ENCODE measurements around the gene OR4D6.
"Not testable (repeated sequence)": the region's sequence is repeated elsewhere in the genome, so short reads cannot be mapped to it uniquely, and the experiment has no call there.

The OR4D6 gene

GRCh38 chr11:59456661-59457060 lies at the start of gene OR4D6:
TSS of gene OR4D6 (plus strand) at chr11:59456961. CDS start at chr11:59456961, 0 bp downstream.
- no peak for DNase-seq (ENCODE audit: low read depth)

- no peak for DNase-seq (ENCODE audit: low read depth)
Observed at GRCh38 chr11:59413646-59414045, 43.1 kb upstream of the OR4D6 start.

GRCh38 chr11:59415111-59415510 lies 41.6 kb upstream of the OR4D6 start:
- DNase-seq (ENCODE audit: low read depth): no peak

- DNase-seq (ENCODE audit: low read depth): no peak
Observed at GRCh38 chr11:59416613-59417012, 40.1 kb upstream of the OR4D6 start.

- no peak for DNase-seq (ENCODE audit: low read depth)
Observed at GRCh38 chr11:59417023-59417422, 39.7 kb upstream of the OR4D6 start.

- DNase-seq (ENCODE audit: low read depth): no peak
Observed at GRCh38 chr11:59418156-59418555, 38.6 kb upstream of the OR4D6 start.

GRCh38 chr11:59423835-59424234 lies 32.9 kb upstream of the OR4D6 start:
- DNase-seq (ENCODE audit: low read depth): no peak

- DNase-seq (ENCODE audit: low read depth): no peak
Observed at GRCh38 chr11:59425131-59425530, 31.6 kb upstream of the OR4D6 start.

- no peak for DNase-seq (ENCODE audit: low read depth)
Observed at GRCh38 chr11:59426361-59427067, 30.2 kb upstream of the OR4D6 start, which contains the start of gene OR5A2. TSS of gene OR5A2 (minus strand) at chr11:59426413. CDS start at chr11:59422953, 3,460 bp downstream.

- DNase-seq (ENCODE audit: low read depth): no peak
Observed at GRCh38 chr11:59427068-59427382, 29.7 kb upstream of the OR4D6 start.

- no peak for DNase-seq (ENCODE audit: low read depth)
Observed at GRCh38 chr11:59429924-59430516, 26.7 kb upstream of the OR4D6 start.

- DNase-seq (ENCODE audit: low read depth): no peak
Observed at GRCh38 chr11:59436169-59436568, 20.6 kb upstream of the OR4D6 start, which contains the start of gene OR5A1. TSS of gene OR5A1 (plus strand) at chr11:59436469. CDS start at chr11:59443169, 6,700 bp downstream.

- DNase-seq (ENCODE audit: low read depth): no peak
Observed at GRCh38 chr11:59437770-59438169, 19.0 kb upstream of the OR4D6 start.

- DNase-seq (ENCODE audit: low read depth): not testable (repeated sequence)
Observed at GRCh38 chr11:59445624-59446023, 11.1 kb upstream of the OR4D6 start.

- no peak for DNase-seq (ENCODE audit: low read depth)
Observed at GRCh38 chr11:59448484-59448883, 8.3 kb upstream of the OR4D6 start.

- DNase-seq (ENCODE audit: low read depth): no peak
Observed at GRCh38 chr11:59459916-59460315, 3.2 kb downstream of the OR4D6 start.

GRCh38 chr11:59463190-59463641 lies 6.5 kb downstream of the OR4D6 start:
- no peak for DNase-seq (ENCODE audit: low read depth)

GRCh38 chr11:59473015-59473414 lies 16.3 kb downstream of the OR4D6 start, which contains the start of gene OR4D10:
TSS of gene OR4D10 (plus strand) at chr11:59473315. CDS start at chr11:59477430, 4,115 bp downstream.
- DNase-seq (ENCODE audit: low read depth): no peak

GRCh38 chr11:59475176-59475575 lies 18.4 kb downstream of the OR4D6 start:
- DNase-seq (ENCODE audit: low read depth): no peak

- no peak for DNase-seq (ENCODE audit: low read depth)
Observed at GRCh38 chr11:59479906-59480305, 23.1 kb downstream of the OR4D6 start.

- no peak for DNase-seq (ENCODE audit: low read depth)
Observed at GRCh38 chr11:59480359-59480758, 23.6 kb downstream of the OR4D6 start.

- DNase-seq (ENCODE audit: low read depth): no peak
Observed at GRCh38 chr11:59501931-59502330, 45.2 kb downstream of the OR4D6 start.

GRCh38 chr11:59503276-59503675 lies 46.5 kb downstream of the OR4D6 start, which contains the start of gene OR4D11:
TSS of gene OR4D11 (plus strand) at chr11:59503576. CDS start at chr11:59503576, 0 bp downstream.
- DNase-seq (ENCODE audit: low read depth): no peak
